ENCODE measurements around the gene OR2S2.

Gene OR2S2

GRCh38 chr9:35907711-35908503 lies 50.0 kb downstream of the OR2S2 start:
- H3K36me3 ChIP-seq (ENCODE audit: control insufficient read depth, insufficient read depth, low read length): no peaks in the 10 kb centered on the region
- no peaks in the 10 kb centered on the region for H3K9me3 ChIP-seq (ENCODE audit: control insufficient read depth, insufficient read depth, low read depth, low read length)
- H3K9ac ChIP-seq (ENCODE audit: low read length): peak overlapping the region; percentile 50
- H3K27ac ChIP-seq (ENCODE audit: low read depth, low read length): peak overlapping the region; percentile 69; the same call in 1 of the 2 replicates
- peaks cover 55% of the 10 kb centered on the region for H3K4me1 ChIP-seq (ENCODE audit: control insufficient read depth, insufficient read depth, low read length)
- peak overlapping the region; percentile 24; the same call in 1 of the 2 replicates for H3K4me3 ChIP-seq (ENCODE audit: low read depth, low read length)
- H3K27me3 ChIP-seq (ENCODE audit: control insufficient read depth, insufficient read depth, low read length): no peaks in the 10 kb centered on the region

Data from HUES6 (cell line).